ENCODE results near the gene DIPK1A. TPM values are rescaled to one million over a fixed set of nuclear protein-coding genes. Genes with fewer than 3 reads are reported as not detected.

Gene DIPK1A
- total RNA-seq, 4 donors from 2014 or later = 3.1 to 6.9 (median 4.7) TPM

DNA sequence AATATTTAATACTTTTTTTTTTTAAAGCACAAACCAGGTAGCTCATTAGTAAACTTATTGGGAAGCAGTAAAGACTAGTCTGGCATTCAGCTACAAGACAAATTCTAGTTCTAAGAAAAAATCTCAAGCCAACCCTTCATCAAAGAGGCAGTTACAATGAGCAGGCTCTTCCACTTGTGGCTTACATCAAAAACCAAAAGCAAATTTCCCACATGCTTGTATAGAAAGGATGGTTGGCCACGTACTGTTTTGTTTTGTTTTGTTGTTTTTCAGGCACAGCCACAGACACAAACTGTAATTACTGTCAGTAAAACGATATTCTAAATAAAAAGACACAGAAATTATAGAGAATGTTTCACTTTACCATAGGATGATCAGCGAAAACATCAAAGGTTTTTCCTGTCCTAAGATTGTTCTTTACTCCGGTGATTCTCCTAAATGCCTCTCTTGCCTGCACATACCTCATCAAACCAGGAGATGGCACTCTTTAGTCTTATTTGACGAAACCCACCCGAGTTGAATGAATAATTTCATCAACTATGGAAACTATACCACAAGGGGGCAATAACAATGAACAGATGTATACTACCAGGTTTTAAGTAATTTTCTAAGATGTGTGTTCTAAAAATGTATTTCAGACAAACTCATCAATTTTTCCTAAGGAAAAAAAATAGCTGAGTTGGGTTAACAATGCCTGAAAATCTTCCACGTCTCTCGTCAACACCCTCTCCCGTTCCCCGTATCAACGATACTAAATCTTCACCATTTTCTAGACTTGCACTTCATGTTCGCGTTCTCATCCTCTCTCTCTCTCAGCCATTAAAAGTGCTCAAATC, 102.5 kb downstream of the DIPK1A start:
- Histone ChIP-seq H3K9me3 (peaks cover 0 to 2% (median 0%) of the 10 kb centered on the region in 4 donors), H3K36me3 (no peaks in the 10 kb centered on the region), H3K4me1 (peaks cover 0 to 6% (median 3%) of the 10 kb centered on the region in 4 donors), H3K4me3 (peak overlapping the region in 2 of 4 donors; percentile 20 to 21), H3K27ac (no peak overlapping the region), H3K27me3 (no peaks in the 10 kb centered on the region)
- DNase-seq (ENCODE audit: low spot score in 2 of 2) = peak in 1 of 2 donors; percentile 92
- TF ChIP-seq POLR2A (IDR thresholded peaks at IDR 0.05) = no peak
- TF ChIP-seq, protein P1, sequence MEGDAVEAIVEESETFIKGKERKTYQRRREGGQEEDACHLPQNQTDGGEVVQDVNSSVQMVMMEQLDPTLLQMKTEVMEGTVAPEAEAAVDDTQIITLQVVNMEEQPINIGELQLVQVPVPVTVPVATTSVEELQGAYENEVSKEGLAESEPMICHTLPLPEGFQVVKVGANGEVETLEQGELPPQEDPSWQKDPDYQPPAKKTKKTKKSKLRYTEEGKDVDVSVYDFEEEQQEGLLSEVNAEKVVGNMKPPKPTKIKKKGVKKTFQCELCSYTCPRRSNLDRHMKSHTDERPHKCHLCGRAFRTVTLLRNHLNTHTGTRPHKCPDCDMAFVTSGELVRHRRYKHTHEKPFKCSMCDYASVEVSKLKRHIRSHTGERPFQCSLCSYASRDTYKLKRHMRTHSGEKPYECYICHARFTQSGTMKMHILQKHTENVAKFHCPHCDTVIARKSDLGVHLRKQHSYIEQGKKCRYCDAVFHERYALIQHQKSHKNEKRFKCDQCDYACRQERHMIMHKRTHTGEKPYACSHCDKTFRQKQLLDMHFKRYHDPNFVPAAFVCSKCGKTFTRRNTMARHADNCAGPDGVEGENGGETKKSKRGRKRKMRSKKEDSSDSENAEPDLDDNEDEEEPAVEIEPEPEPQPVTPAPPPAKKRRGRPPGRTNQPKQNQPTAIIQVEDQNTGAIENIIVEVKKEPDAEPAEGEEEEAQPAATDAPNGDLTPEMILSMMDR (IDR thresholded peaks at IDR 0.05) = peak; percentile 88 to 97 (median 94)
- 25 to 26% methylated on average over 13 of the region's 13 CpGs for WGBS, 2 donors

DNA sequence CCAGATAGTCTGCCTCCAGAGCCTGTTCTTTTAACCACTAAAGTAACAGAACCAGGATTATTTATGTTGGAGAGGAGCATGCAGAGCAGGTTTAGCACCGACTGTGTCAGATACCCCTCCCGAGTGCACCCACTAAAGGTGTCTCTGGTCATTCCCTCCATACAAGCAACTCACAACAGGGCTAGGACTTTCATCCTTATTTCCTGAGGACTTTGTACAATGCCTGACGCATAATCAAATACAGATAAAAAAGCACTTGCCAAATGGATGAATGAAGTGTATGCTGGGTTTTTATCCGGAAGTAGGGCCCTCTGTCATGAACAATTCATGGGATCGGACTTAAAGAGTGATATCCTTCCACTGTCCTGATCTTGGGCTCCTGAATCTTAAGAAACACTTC, 103.4 kb downstream of the DIPK1A start:
- no peaks in the 10 kb centered on the region for H3K27me3 ChIP-seq
- DNase-seq (ENCODE audit: low spot score in 2 of 2) = no peak
- no peak overlapping the region for H3K4me3 ChIP-seq
- TF ChIP-seq EP300 (IDR thresholded peaks at IDR 0.05) (no peak), POLR2A (IDR thresholded peaks at IDR 0.05) (no peak)
- TF ChIP-seq, protein P1 (IDR thresholded peaks at IDR 0.05) = no peak
- 69 to 79% methylated on average over 5 of the region's 5 CpGs for WGBS, 2 donors
- peaks cover 0 to 2% (median 0%) of the 10 kb centered on the region in 4 donors for H3K9me3 ChIP-seq
- H3K27ac ChIP-seq = no peak overlapping the region
- no peaks in the 10 kb centered on the region for H3K36me3 ChIP-seq
- peaks cover 0 to 6% (median 3%) of the 10 kb centered on the region in 4 donors for H3K4me1 ChIP-seq

DNA sequence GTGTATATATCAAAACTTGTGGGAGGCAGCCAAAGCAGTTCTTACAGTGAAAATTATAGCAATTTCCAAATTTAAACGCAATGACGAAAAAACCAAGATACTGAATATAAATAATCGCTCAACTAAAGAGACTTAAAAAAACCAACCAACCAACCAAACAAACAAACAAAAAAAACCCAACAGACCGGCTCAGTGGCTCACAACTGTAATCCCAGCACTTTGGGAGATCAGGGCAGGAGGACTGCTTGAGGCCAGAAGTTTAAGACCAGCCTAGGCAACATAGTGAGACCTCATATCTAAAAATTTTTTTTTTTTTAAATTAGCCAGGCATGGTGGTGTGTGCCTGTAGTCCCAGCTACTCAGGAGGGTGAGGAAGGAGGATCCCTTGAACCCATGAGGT, 106.0 kb downstream of the DIPK1A start:
- Histone ChIP-seq H3K4me1 (peaks cover 0 to 6% (median 3%) of the 10 kb centered on the region in 4 donors), H3K36me3 (peaks cover 0 to 3% (median 0%) of the 10 kb centered on the region in 3 donors), H3K4me3 (no peak overlapping the region), H3K9me3 (peaks cover 0 to 2% (median 0%) of the 10 kb centered on the region in 4 donors), H3K27me3 (no peaks in the 10 kb centered on the region), H3K27ac (no peak overlapping the region)
- DNase-seq (ENCODE audit: low spot score in 2 of 2) = no peak
- no peak for TF ChIP-seq EP300 (IDR thresholded peaks at IDR 0.05)
- 95 to 96% methylated on average over 4 of the region's 4 CpGs for WGBS, 2 donors

DNA sequence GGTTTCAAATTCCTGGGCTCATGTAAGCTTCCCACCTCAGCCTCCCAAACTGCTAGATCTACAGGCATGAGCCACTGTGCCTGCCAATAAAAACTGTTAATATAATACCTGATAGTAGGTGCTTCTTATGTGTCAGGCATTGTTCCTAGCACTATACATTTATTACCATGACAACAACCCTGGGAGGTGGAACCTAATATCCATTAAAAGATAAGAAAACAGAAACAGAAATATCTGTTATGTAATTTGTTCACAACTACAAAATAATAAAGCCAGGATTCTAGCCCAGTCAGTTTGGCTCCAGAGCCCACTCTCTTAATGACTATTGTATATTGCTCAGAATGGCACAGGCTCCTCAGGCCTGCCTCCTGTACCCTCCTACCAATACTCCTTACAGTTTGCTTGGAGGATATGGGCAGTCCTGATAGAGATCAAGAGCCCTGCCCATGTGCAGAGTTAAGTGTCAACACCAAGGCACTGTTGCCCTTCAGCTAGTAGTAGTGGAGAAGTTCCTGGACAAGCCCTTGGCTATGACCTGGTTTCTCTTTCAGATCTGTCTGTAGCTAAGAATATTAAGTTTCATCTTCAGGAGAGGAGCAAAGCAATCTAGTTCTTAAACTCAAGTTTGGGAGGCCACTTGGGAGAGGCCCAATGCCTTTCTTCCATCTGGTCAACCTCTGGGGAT, 107.0 kb downstream of the DIPK1A start:
- peaks cover 0 to 2% (median 0%) of the 10 kb centered on the region in 4 donors for H3K9me3 ChIP-seq
- DNase-seq (ENCODE audit: low spot score in 2 of 2) = no peak
- no peak overlapping the region for H3K4me3 ChIP-seq
- no peak for TF ChIP-seq EP300 (IDR thresholded peaks at IDR 0.05)
- no peak for TF ChIP-seq POLR2A (IDR thresholded peaks at IDR 0.05)
- TF ChIP-seq, protein P1 (IDR thresholded peaks at IDR 0.05) = no peak
- peaks cover 0 to 11% (median 0%) of the 10 kb centered on the region in 3 donors for H3K36me3 ChIP-seq
- H3K27ac ChIP-seq = no peak overlapping the region
- peaks cover 0 to 5% (median 1%) of the 10 kb centered on the region in 4 donors for H3K4me1 ChIP-seq
- no peaks in the 10 kb centered on the region for H3K27me3 ChIP-seq

DNA sequence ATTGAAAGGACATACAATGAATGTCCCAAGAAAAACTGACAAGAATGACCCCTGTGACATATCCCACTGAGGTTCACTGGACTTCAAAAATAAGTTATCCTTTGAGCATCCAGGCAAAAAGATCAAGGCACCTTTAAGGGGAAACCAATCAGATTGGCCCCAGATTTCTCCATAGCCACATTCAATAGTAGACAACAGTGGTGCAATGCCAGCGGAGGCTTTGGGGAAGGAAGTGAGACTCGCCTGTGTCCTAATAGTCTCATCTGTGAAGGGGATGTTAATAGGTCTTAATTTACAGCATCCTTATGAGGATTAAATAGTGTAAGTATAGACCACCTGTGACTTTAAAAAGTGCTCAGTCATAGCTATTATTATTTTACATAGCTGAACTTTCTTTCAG, 108.0 kb downstream of the DIPK1A start:
- Histone ChIP-seq H3K27ac (no peak overlapping the region), H3K4me1 (peaks cover 0 to 5% (median 0%) of the 10 kb centered on the region in 4 donors), H3K4me3 (no peak overlapping the region), H3K36me3 (peaks cover 0 to 11% (median 0%) of the 10 kb centered on the region in 3 donors), H3K27me3 (no peaks in the 10 kb centered on the region), H3K9me3 (peaks cover 0 to 2% (median 0%) of the 10 kb centered on the region in 4 donors)
- no peak for TF ChIP-seq POLR2A (IDR thresholded peaks at IDR 0.05)
- no peak for TF ChIP-seq EP300 (IDR thresholded peaks at IDR 0.05)
- TF ChIP-seq, protein P1 (IDR thresholded peaks at IDR 0.05) = no peak
- WGBS, 2 donors = 79 to 93% methylated on average over 2 of the region's 2 CpGs
- no peak for DNase-seq (ENCODE audit: low spot score in 2 of 2)
